Measurements from ENCODE around the gene AGR3.

AGR3 gene

DNA sequence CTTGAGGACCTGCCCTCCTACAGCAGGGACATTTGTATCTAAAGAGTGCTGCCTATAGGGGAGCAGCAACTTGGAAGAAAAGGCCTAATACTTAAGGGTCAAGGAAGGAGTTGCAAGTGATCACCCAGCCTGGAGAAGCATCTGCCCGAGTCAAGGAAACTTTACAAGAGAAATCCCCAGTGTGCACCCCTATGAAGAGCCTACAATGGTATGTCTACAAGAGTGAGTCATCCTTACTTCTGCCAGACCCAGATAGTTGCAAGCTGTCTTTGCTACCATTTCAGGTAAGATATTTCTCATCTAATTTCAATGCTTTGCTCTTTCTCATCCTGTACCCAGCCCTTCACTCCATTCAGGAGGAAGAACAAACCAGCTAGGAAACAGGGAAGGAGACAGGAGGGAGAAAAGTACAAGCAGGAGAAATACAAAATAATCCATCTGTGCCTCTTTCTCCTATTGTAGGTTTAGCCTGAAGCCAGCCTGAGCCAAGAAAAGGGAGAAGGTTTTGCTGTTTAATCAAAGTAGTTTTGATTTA is 34.4 kb upstream of the AGR3 start:
- Histone ChIP-seq H4K91ac (ENCODE audit: low read depth, low read length, poor library complexity) (no peak overlapping the region), H2BK5ac (ENCODE audit: low read length) (no peak overlapping the region), H3K79me1 (ENCODE audit: low read depth, low read length) (no peaks in the 10 kb centered on the region), H2BK15ac (ENCODE audit: low read length) (no peak overlapping the region), H3K27ac (replicated peaks; ENCODE audit: low read length) (peak overlapping the region; percentile 28), H4K8ac (ENCODE audit: low read depth, low read length) (no peak overlapping the region), H3K4me1 (ENCODE audit: control insufficient read depth in 2 of 2, insufficient read depth in 1 of 2, low read depth in 1 of 2, low read length in 2 of 2) (peaks cover 12 to 15% of the 10 kb centered on the region in 2 donors), H3K4ac (ENCODE audit: low read length) (no peak overlapping the region), H3K4me3 (ENCODE audit: low read length in 2 of 2) (peak overlapping the region in 1 of 2 donors; percentile 52), H2BK12ac (ENCODE audit: low read length) (no peak overlapping the region), H3K23ac (ENCODE audit: low read depth, low read length, poor library complexity) (no peak overlapping the region), H3K14ac (ENCODE audit: low read length) (no peak overlapping the region), H3K9me3 (replicated peaks in 1 of 2; ENCODE audit: control insufficient read depth in 2 of 2, insufficient read depth in 1 of 2, low read depth in 1 of 2, low read length in 2 of 2) (peaks cover 2 to 31% of the 10 kb centered on the region in 2 donors), H3K36me3 (replicated peaks in 1 of 2; ENCODE audit: control insufficient read depth in 2 of 2, insufficient read depth in 2 of 2, low read length in 2 of 2) (no peaks in the 10 kb centered on the region), H3K18ac (ENCODE audit: low read length) (peak overlapping the region; percentile 40), H3K27me3 (ENCODE audit: control insufficient read depth in 3 of 3, insufficient read depth in 3 of 3, low read depth in 1 of 3, low read length in 3 of 3) (no peaks in the 10 kb centered on the region), H2AK5ac (ENCODE audit: low read depth, low read length) (no peak overlapping the region), H2AFZ (ENCODE audit: low read length) (peak overlapping the region; percentile 80), H3K9ac (ENCODE audit: low read depth, low read length, poor library complexity) (no peak overlapping the region), H2BK120ac (ENCODE audit: low read depth, low read length) (no peak overlapping the region), H3K4me2 (ENCODE audit: insufficient read depth, low read length, poor library complexity, severe bottlenecking) (no peak overlapping the region)
- no peak for DNase-seq (ENCODE audit: low spot score)
- no CpG with 5 or more reads among the region's 1 CpG for WGBS, 2 donors (ENCODE audit: extremely low coverage in 2 of 2, insufficient read length in 2 of 2, insufficient replicate concordance in 1 of 2)

DNA sequence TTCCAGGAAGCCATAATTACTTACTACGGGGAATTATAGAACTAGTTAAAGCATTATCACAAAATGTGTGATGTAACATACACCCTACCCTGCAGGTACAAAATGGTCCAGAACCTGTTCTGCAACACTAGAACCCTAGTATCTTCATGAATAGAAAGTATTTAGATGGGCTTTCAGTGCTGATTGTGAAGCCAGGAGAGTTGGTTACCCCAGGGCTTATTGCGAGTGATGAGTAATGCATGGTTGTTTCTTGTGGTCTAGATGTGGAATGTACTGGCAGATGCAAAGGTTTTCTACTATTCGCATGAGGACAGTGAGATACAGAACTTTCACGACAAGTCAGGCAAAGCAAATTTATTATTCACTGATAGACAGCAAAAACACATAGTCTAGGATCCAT is 33.6 kb upstream of the AGR3 start:
- Histone ChIP-seq H3K4me2 (ENCODE audit: insufficient read depth, low read length, poor library complexity, severe bottlenecking) (no peak overlapping the region), H3K27ac (replicated peaks; ENCODE audit: low read length) (no peak overlapping the region), H4K91ac (ENCODE audit: low read depth, low read length, poor library complexity) (no peak overlapping the region), H3K14ac (ENCODE audit: low read length) (no peak overlapping the region), H3K27me3 (ENCODE audit: control insufficient read depth in 3 of 3, insufficient read depth in 3 of 3, low read depth in 1 of 3, low read length in 3 of 3) (no peaks in the 10 kb centered on the region), H3K9ac (ENCODE audit: low read depth, low read length, poor library complexity) (no peak overlapping the region), H2BK120ac (ENCODE audit: low read depth, low read length) (no peak overlapping the region), H3K79me1 (ENCODE audit: low read depth, low read length) (no peaks in the 10 kb centered on the region), H2BK12ac (ENCODE audit: low read length) (no peak overlapping the region), H4K8ac (ENCODE audit: low read depth, low read length) (no peak overlapping the region), H2AK5ac (ENCODE audit: low read depth, low read length) (no peak overlapping the region), H3K4me3 (ENCODE audit: low read length in 2 of 2) (peak overlapping the region in 1 of 2 donors; percentile 52), H3K4me1 (ENCODE audit: control insufficient read depth in 2 of 2, insufficient read depth in 1 of 2, low read depth in 1 of 2, low read length in 2 of 2) (peaks cover 10 to 11% of the 10 kb centered on the region in 2 donors), H3K18ac (ENCODE audit: low read length) (no peak overlapping the region), H2BK5ac (ENCODE audit: low read length) (no peak overlapping the region), H2AFZ (ENCODE audit: low read length) (peak overlapping the region; percentile 80), H3K9me3 (replicated peaks in 1 of 2; ENCODE audit: control insufficient read depth in 2 of 2, insufficient read depth in 1 of 2, low read depth in 1 of 2, low read length in 2 of 2) (peaks cover 2 to 31% of the 10 kb centered on the region in 2 donors), H3K36me3 (replicated peaks in 1 of 2; ENCODE audit: control insufficient read depth in 2 of 2, insufficient read depth in 2 of 2, low read length in 2 of 2) (no peaks in the 10 kb centered on the region), H3K23ac (ENCODE audit: low read depth, low read length, poor library complexity) (no peak overlapping the region), H2BK15ac (ENCODE audit: low read length) (no peak overlapping the region), H3K4ac (ENCODE audit: low read length) (no peak overlapping the region)
- no peak for DNase-seq (ENCODE audit: low spot score)
- WGBS, 2 donors (ENCODE audit: extremely low coverage in 2 of 2, insufficient read length in 2 of 2, insufficient replicate concordance in 1 of 2): no CpG with 5 or more reads among the region's 4 CpGs

- no CpG with 5 or more reads among the region's 4 CpGs for WGBS, 2 donors (ENCODE audit: extremely low coverage in 2 of 2, insufficient read length in 2 of 2, insufficient replicate concordance in 1 of 2)
- no peak overlapping the region for H2AFZ ChIP-seq (ENCODE audit: low read length)
- H3K23ac ChIP-seq (ENCODE audit: low read depth, low read length, poor library complexity): no peak overlapping the region
- no peak overlapping the region for H3K4ac ChIP-seq (ENCODE audit: low read length)
- no peak overlapping the region for H3K9ac ChIP-seq (ENCODE audit: low read depth, low read length, poor library complexity)
- H3K9me3 ChIP-seq (replicated peaks in 1 of 2; ENCODE audit: control insufficient read depth in 2 of 2, insufficient read depth in 1 of 2, low read depth in 1 of 2, low read length in 2 of 2): peaks cover 2 to 31% of the 10 kb centered on the region in 2 donors
- H3K4me2 ChIP-seq (ENCODE audit: insufficient read depth, low read length, poor library complexity, severe bottlenecking): no peak overlapping the region
- DNase-seq (ENCODE audit: low spot score): no peak
- no peak overlapping the region for H2BK120ac ChIP-seq (ENCODE audit: low read depth, low read length)
- no peak overlapping the region for H3K27ac ChIP-seq (replicated peaks; ENCODE audit: low read length)
- H2BK5ac ChIP-seq (ENCODE audit: low read length): no peak overlapping the region
- H3K4me1 ChIP-seq (ENCODE audit: control insufficient read depth in 2 of 2, insufficient read depth in 1 of 2, low read depth in 1 of 2, low read length in 2 of 2): peaks cover 10 to 11% of the 10 kb centered on the region in 2 donors
- no peak overlapping the region for H2AK5ac ChIP-seq (ENCODE audit: low read depth, low read length)
- no peak overlapping the region for H4K8ac ChIP-seq (ENCODE audit: low read depth, low read length)
- no peak overlapping the region for H4K91ac ChIP-seq (ENCODE audit: low read depth, low read length, poor library complexity)
- H3K27me3 ChIP-seq (ENCODE audit: control insufficient read depth in 3 of 3, insufficient read depth in 3 of 3, low read depth in 1 of 3, low read length in 3 of 3): no peaks in the 10 kb centered on the region
- no peak overlapping the region for H2BK12ac ChIP-seq (ENCODE audit: low read length)
- H3K79me1 ChIP-seq (ENCODE audit: low read depth, low read length): no peaks in the 10 kb centered on the region
- no peaks in the 10 kb centered on the region for H3K36me3 ChIP-seq (replicated peaks in 1 of 2; ENCODE audit: control insufficient read depth in 2 of 2, insufficient read depth in 2 of 2, low read length in 2 of 2)
- no peak overlapping the region for H3K18ac ChIP-seq (ENCODE audit: low read length)
- no peak overlapping the region for H2BK15ac ChIP-seq (ENCODE audit: low read length)
- H3K14ac ChIP-seq (ENCODE audit: low read length): no peak overlapping the region
- H3K4me3 ChIP-seq (ENCODE audit: low read length in 2 of 2): no peak overlapping the region
Observed at GRCh38 chr7:16914771-16915170, 33.0 kb upstream of the AGR3 start.

GRCh38 chr7:16913643-16914042 is 31.9 kb upstream of the AGR3 start:
- Histone ChIP-seq H4K8ac (ENCODE audit: low read depth, low read length) (no peak overlapping the region), H3K4ac (ENCODE audit: low read length) (no peak overlapping the region), H2BK15ac (ENCODE audit: low read length) (no peak overlapping the region), H4K91ac (ENCODE audit: low read depth, low read length, poor library complexity) (no peak overlapping the region), H3K27me3 (ENCODE audit: control insufficient read depth in 3 of 3, insufficient read depth in 3 of 3, low read depth in 1 of 3, low read length in 3 of 3) (no peaks in the 10 kb centered on the region), H2BK120ac (ENCODE audit: low read depth, low read length) (no peak overlapping the region), H3K4me3 (ENCODE audit: low read length in 2 of 2) (no peak overlapping the region), H3K18ac (ENCODE audit: low read length) (no peak overlapping the region), H2BK5ac (ENCODE audit: low read length) (no peak overlapping the region), H2AK5ac (ENCODE audit: low read depth, low read length) (no peak overlapping the region), H3K4me1 (ENCODE audit: control insufficient read depth in 2 of 2, insufficient read depth in 1 of 2, low read depth in 1 of 2, low read length in 2 of 2) (peaks cover 10 to 11% of the 10 kb centered on the region in 2 donors), H2AFZ (ENCODE audit: low read length) (no peak overlapping the region), H3K9me3 (replicated peaks in 1 of 2; ENCODE audit: control insufficient read depth in 2 of 2, insufficient read depth in 1 of 2, low read depth in 1 of 2, low read length in 2 of 2) (peaks cover 2 to 31% of the 10 kb centered on the region in 2 donors), H3K27ac (replicated peaks; ENCODE audit: low read length) (no peak overlapping the region), H3K14ac (ENCODE audit: low read length) (no peak overlapping the region), H3K9ac (ENCODE audit: low read depth, low read length, poor library complexity) (no peak overlapping the region), H2BK12ac (ENCODE audit: low read length) (no peak overlapping the region), H3K4me2 (ENCODE audit: insufficient read depth, low read length, poor library complexity, severe bottlenecking) (no peak overlapping the region), H3K36me3 (replicated peaks in 1 of 2; ENCODE audit: control insufficient read depth in 2 of 2, insufficient read depth in 2 of 2, low read length in 2 of 2) (no peaks in the 10 kb centered on the region), H3K23ac (ENCODE audit: low read depth, low read length, poor library complexity) (no peak overlapping the region), H3K79me1 (ENCODE audit: low read depth, low read length) (no peaks in the 10 kb centered on the region)
- DNase-seq (ENCODE audit: low spot score): no peak
- WGBS, 2 donors (ENCODE audit: extremely low coverage in 2 of 2, insufficient read length in 2 of 2, insufficient replicate concordance in 1 of 2): no CpG with 5 or more reads among the region's 5 CpGs

Measured in neuronal stem cell (in vitro differentiated cells).